ENCODE results near the gene PLCH1.

DNA sequence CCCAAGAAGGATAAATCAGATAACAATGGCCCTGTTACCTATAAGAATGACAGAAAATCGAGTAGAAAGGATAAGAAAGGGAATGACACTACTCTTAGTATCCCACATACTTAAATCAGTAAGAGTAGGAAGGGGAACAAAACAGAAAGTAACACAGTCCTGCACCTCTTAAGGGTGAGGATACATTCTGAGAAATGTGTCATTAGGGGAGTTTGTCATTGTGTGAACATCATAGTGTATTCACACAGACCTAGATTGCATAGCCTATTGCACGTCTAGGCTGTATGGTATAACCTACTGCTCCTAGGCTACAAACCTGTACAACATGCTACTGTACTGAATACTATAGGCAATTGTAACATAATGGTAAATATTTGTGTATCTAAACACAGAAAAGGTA, 142.6 kb downstream of the PLCH1 start:
- TF ChIP-seq, protein P1, sequence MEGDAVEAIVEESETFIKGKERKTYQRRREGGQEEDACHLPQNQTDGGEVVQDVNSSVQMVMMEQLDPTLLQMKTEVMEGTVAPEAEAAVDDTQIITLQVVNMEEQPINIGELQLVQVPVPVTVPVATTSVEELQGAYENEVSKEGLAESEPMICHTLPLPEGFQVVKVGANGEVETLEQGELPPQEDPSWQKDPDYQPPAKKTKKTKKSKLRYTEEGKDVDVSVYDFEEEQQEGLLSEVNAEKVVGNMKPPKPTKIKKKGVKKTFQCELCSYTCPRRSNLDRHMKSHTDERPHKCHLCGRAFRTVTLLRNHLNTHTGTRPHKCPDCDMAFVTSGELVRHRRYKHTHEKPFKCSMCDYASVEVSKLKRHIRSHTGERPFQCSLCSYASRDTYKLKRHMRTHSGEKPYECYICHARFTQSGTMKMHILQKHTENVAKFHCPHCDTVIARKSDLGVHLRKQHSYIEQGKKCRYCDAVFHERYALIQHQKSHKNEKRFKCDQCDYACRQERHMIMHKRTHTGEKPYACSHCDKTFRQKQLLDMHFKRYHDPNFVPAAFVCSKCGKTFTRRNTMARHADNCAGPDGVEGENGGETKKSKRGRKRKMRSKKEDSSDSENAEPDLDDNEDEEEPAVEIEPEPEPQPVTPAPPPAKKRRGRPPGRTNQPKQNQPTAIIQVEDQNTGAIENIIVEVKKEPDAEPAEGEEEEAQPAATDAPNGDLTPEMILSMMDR (IDR thresholded peaks at IDR 0.05) = no peak
- no peak for TF ChIP-seq EP300 (IDR thresholded peaks at IDR 0.05)
- TF ChIP-seq POLR2A (IDR thresholded peaks at IDR 0.05) = no peak
- no peak for TF ChIP-seq POLR2AphosphoS5 (IDR thresholded peaks at IDR 0.05)
